Measurements from ENCODE around the gene SCYL1.
A peak's percentile ranks its signal among the peaks of the same experiment; 100 is the strongest.

DNA sequence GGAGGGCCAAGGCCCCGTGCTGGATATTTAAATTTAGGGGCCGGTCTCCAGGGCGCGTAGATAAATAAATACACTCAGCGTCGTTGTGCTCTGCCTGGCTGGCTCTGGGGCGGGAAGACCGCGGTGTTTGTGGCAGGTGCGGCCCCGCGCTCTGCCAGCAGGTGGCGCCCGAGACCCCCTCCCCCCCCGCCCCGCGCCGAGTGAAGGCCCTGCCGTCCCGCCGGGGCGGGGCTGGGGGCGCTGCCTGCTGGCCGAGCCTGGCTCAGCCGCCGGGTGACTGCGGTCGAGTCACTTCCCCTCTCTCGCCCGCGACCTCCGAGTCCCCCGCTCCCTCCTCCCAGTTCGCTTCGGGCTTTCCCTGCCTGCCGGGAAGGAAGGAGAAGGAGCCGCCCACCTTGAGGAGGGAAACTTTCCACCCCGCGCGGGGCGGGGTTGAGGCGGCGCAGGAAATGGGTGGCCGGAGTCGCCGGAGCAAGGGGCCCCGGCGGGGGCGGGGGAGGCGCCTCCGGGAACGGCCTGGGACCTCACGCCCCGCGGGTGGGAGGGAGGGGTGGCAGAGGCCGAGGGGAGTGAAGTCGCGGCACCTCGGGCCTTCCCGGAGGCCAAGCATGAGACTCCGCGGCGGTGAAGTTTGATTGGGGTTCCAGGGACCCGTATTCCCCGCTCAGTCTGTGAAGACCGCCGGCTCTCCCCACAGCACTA lies 49.4 kb downstream of the SCYL1 start:
- peak; percentile 94 to 99 (median 96) for TF ChIP-seq CTCF (IDR thresholded peaks at IDR 0.05)
- peak in 1 of 4 donors; percentile 40 for TF ChIP-seq POLR2A (IDR thresholded peaks at IDR 0.05)
